ENCODE results near the gene FAM161B.
"Not testable (repeated sequence)": the region's sequence is repeated elsewhere in the genome, so short reads cannot be mapped to it uniquely, and the experiment has no call there.

Gene FAM161B

GRCh38 chr14:73913256-73913655 lies 36.6 kb downstream of the FAM161B start:
- Histone ChIP-seq H3K4me3 (replicated peaks; ENCODE audit: low read depth, low read length) (no peak overlapping the region), H3K36me3 (ENCODE audit: control insufficient read depth, insufficient read depth, low read length) (peaks cover 9% of the 10 kb centered on the region), H3K27me3 (replicated peaks; ENCODE audit: control insufficient read depth, insufficient read depth, low read length) (no peaks in the 10 kb centered on the region)
- no peak for DNase-seq (ENCODE audit: extremely low read depth, insufficient read length)
- no peak for TF ChIP-seq CTCF (IDR thresholded peaks at IDR 0.05; ENCODE audit: insufficient read depth, low read length, poor library complexity, severe bottlenecking)

GRCh38 chr14:73909681-73910080 lies 40.2 kb downstream of the FAM161B start:
- no peak for DNase-seq (ENCODE audit: extremely low read depth, insufficient read length)
- peaks cover 10% of the 10 kb centered on the region for H3K36me3 ChIP-seq (ENCODE audit: control insufficient read depth, insufficient read depth, low read length)

GRCh38 chr14:73903028-73903427 lies 46.9 kb downstream of the FAM161B start:
- TF ChIP-seq CTCF (IDR thresholded peaks at IDR 0.05; ENCODE audit: insufficient read depth, low read length, poor library complexity, severe bottlenecking), result no peak
- H3K36me3 ChIP-seq (ENCODE audit: control insufficient read depth, insufficient read depth, low read length), result peaks cover 14% of the 10 kb centered on the region
- no peak for DNase-seq (ENCODE audit: extremely low read depth, insufficient read length)
- no peak overlapping the region for H3K4me3 ChIP-seq (replicated peaks; ENCODE audit: low read depth, low read length)
- no peaks in the 10 kb centered on the region for H3K27me3 ChIP-seq (replicated peaks; ENCODE audit: control insufficient read depth, insufficient read depth, low read length)

More at GRCh38 chr14:73909681-73910080, 40.2 kb downstream of the FAM161B start:
- TF ChIP-seq CTCF (IDR thresholded peaks at IDR 0.05; ENCODE audit: insufficient read depth, low read length, poor library complexity, severe bottlenecking), result no peak
- Histone ChIP-seq H3K27me3 (replicated peaks; ENCODE audit: control insufficient read depth, insufficient read depth, low read length) (no peaks in the 10 kb centered on the region), H3K4me3 (replicated peaks; ENCODE audit: low read depth, low read length) (no peak overlapping the region)

GRCh38 chr14:73896521-73896920 lies 53.4 kb downstream of the FAM161B start:
- no peak for DNase-seq (ENCODE audit: extremely low read depth, insufficient read length)
- peaks cover 17% of the 10 kb centered on the region for H3K36me3 ChIP-seq (ENCODE audit: control insufficient read depth, insufficient read depth, low read length)

GRCh38 chr14:73895939-73896338 lies 54.0 kb downstream of the FAM161B start:
- no peak overlapping the region for H3K4me3 ChIP-seq (replicated peaks; ENCODE audit: low read depth, low read length)
- H3K27me3 ChIP-seq (replicated peaks; ENCODE audit: control insufficient read depth, insufficient read depth, low read length), result no peaks in the 10 kb centered on the region
- peaks cover 17% of the 10 kb centered on the region for H3K36me3 ChIP-seq (ENCODE audit: control insufficient read depth, insufficient read depth, low read length)
- no peak for DNase-seq (ENCODE audit: extremely low read depth, insufficient read length)
- TF ChIP-seq CTCF (IDR thresholded peaks at IDR 0.05; ENCODE audit: insufficient read depth, low read length, poor library complexity, severe bottlenecking), result no peak

More at GRCh38 chr14:73896521-73896920, 53.4 kb downstream of the FAM161B start:
- TF ChIP-seq CTCF (IDR thresholded peaks at IDR 0.05; ENCODE audit: insufficient read depth, low read length, poor library complexity, severe bottlenecking), result no peak
- Histone ChIP-seq H3K27me3 (replicated peaks; ENCODE audit: control insufficient read depth, insufficient read depth, low read length) (no peaks in the 10 kb centered on the region), H3K4me3 (replicated peaks; ENCODE audit: low read depth, low read length) (no peak overlapping the region)

- H3K4me3 ChIP-seq (replicated peaks; ENCODE audit: low read depth, low read length); H3K27me3 ChIP-seq (replicated peaks; ENCODE audit: control insufficient read depth, insufficient read depth, low read length); DNase-seq (ENCODE audit: extremely low read depth, insufficient read length): not testable (repeated sequence)
- H3K36me3 ChIP-seq (ENCODE audit: control insufficient read depth, insufficient read depth, low read length), result peaks cover 17% of the 10 kb centered on the region
Measured at GRCh38 chr14:73894180-73894687, 55.7 kb downstream of the FAM161B start.
